T-cell (primary cell): ENCODE measurements around the gene CBX2. TPM values are rescaled to one million over a fixed set of nuclear protein-coding genes. Genes with fewer than 3 reads are reported as not detected.

Experiments
- ATAC-seq, 4 experiments: fragments of 200-7000 bp in 3 of 4; fragments of 150-1000 bp in 1 of 4; cut with Tn5 transposase; replicated peaks in 1 of 4; 1 replicate in 3 of 4; 2 replicates in 1 of 4; pipeline ENCODE4 v1.10.0; 2021; ENCODE audit warnings: moderate library complexity in 3 of 4, mild to moderate bottlenecking in 2 of 4, moderate number of reproducible peaks in 1 of 4
- CTCF ChIA-PET, 2 donors: fragments of 300-600 bp; sonication (Branson Sonifier 250); formaldehyde crosslinking; loops; one replicate each; lab custom pipeline; 2022; ENCODE audit warnings: antibody characterized with exemption in 2 of 2; lab: Charles Lee
- POLR2A ChIA-PET, 2 donors: fragments of 300-600 bp; sonication (Branson Sonifier 250); formaldehyde crosslinking; loops; one replicate each; lab custom pipeline; 2022; ENCODE audit warnings: antibody characterized with exemption in 2 of 2; lab: Charles Lee
- DNase-seq, 35 experiments: peaks; one replicate each; pipeline versions ENCODE4 v3.0.0 to v3.0.0-alpha.2; 2013 to 2023
- H3K27ac ChIP-seq: one replicate; pipeline ENCODE4 v1.5.1; 2013; ENCODE audit warnings: low read length
- H3K27me3 ChIP-seq, 2 experiments: replicated peaks in 1 of 2; 1 replicate in 1 of 2; 2 replicates in 1 of 2; pipeline versions ENCODE4 v1.6.1 to v1.7.0; 2013; ENCODE audit warnings: low read length in 1 of 2, mixed read lengths in 1 of 2; ENCODE audit not compliant: control insufficient read depth in 2 of 2, insufficient read depth in 2 of 2; ENCODE audit errors: extremely low read depth in 1 of 2
- H3K36me3 ChIP-seq, 2 donors: 1 replicate in 1 of 2; 2 replicates in 1 of 2; pipeline versions ENCODE4 v1.6.1 to v1.7.0; 2013; ENCODE audit warnings: low read length in 1 of 2; ENCODE audit not compliant: control insufficient read depth in 2 of 2, insufficient read depth in 1 of 2; ENCODE audit errors: extremely low read depth in 1 of 2
- H3K4me1 ChIP-seq, 2 experiments: 1 replicate in 1 of 2; 2 replicates in 1 of 2; pipeline versions ENCODE4 v1.6.1 to v1.7.0; 2013; ENCODE audit warnings: low read length in 2 of 2, mixed read lengths in 1 of 2; ENCODE audit not compliant: insufficient read depth in 2 of 2, control insufficient read depth in 1 of 2; ENCODE audit errors: extremely low read depth in 1 of 2
- H3K4me3 ChIP-seq, 2 donors: 1 replicate in 1 of 2; 2 replicates in 1 of 2; pipeline versions ENCODE4 v1.5.1 to v1.7.0; 2013; ENCODE audit warnings: mild to moderate bottlenecking in 2 of 2, low read length in 1 of 2, moderate library complexity in 1 of 2; ENCODE audit not compliant: control insufficient read depth in 1 of 2; ENCODE audit errors: extremely low read depth in 1 of 2
- H3K9me3 ChIP-seq: 2 replicates; pipeline ENCODE4 v1.7.0; 2013
- H3K27ac Mint-ChIP-seq, 2 donors: one replicate each; pipeline ENCODE4 v1.8.0; 2020 to 2021; ENCODE audit warnings: mild to moderate bottlenecking in 2 of 2, mixed read lengths in 2 of 2
- H3K27me3 Mint-ChIP-seq, 2 donors: one replicate each; pipeline ENCODE4 v1.8.0; 2021 to 2022; ENCODE audit warnings: mixed read lengths in 2 of 2
- H3K36me3 Mint-ChIP-seq: one replicate; pipeline ENCODE4 v1.8.0; 2021; ENCODE audit warnings: mixed read lengths
- H3K4me1 Mint-ChIP-seq, 3 donors: one replicate each; pipeline ENCODE4 v1.8.0; 2020 to 2022; ENCODE audit warnings: mixed read lengths in 3 of 3, mild to moderate bottlenecking in 1 of 3
- H3K4me3 Mint-ChIP-seq, 3 donors: one replicate each; pipeline ENCODE4 v1.8.0; 2020 to 2022; ENCODE audit warnings: mild to moderate bottlenecking in 3 of 3, mixed read lengths in 3 of 3, moderate library complexity in 3 of 3
- H3K9me3 Mint-ChIP-seq, 3 donors: one replicate each; pipeline ENCODE4 v1.8.0; 2020 to 2022; ENCODE audit warnings: mixed read lengths in 3 of 3
- WGBS: methylation state at CpG from one replicate; pipeline ENCODE4 v1.1.5; 2013; ENCODE audit warnings: missing lambda C conversion rate; ENCODE audit not compliant: insufficient coverage; 5-methylcytosine and 5-hydroxymethylcytosine counted together
- total RNA-seq, 35 experiments: library from RNA in 6 of 35; stranded (reverse) in 6 of 35; fragments of 120-200 nt in 1 of 35; gene quantifications; one replicate each; pipeline versions ENCODE4 v1.2.1 to v1.2.4 and lab custom pipeline; 2013 to 2026

The CBX2 gene
- total RNA-seq, 5 donors from 2014 or later (not counting 1 experiment from before 2014, with no cell fraction given), result 0.43 to 0.79 (median 0.70) TPM

- H3K36me3 Mint-ChIP-seq, result no peaks in the 10 kb centered on the region
- H3K4me3 ChIP-seq, result peak overlapping the region in 1 of 2 donors; percentile 26
- peak in 3 of 4 experiments; percentile 15 to 28 (median 22) for ATAC-seq
- peaks cover 20 to 23% (median 22%) of the 10 kb centered on the region in 3 donors for H3K4me1 Mint-ChIP-seq
- DNase-seq, result peak in 2 of 35 experiments; percentile 7 to 39
- no peaks in the 10 kb centered on the region for H3K9me3 ChIP-seq
- POLR2A ChIA-PET, result no interaction called here
- H3K27me3 ChIP-seq, result peaks cover 4 to 64% of the 10 kb centered on the region in 2 experiments
- peak overlapping the region; percentile 6 to 64 (median 24) for H3K4me3 Mint-ChIP-seq
- no peak overlapping the region for H3K27ac Mint-ChIP-seq
- CTCF ChIA-PET, result no interaction called here
- no peak overlapping the region for H3K27ac ChIP-seq
- 4% methylated on average over 68 of the region's 74 CpGs for WGBS
- no peaks in the 10 kb centered on the region for H3K9me3 Mint-ChIP-seq
- H3K36me3 ChIP-seq, result no peaks in the 10 kb centered on the region
- peaks cover 2 to 27% of the 10 kb centered on the region in 2 experiments for H3K4me1 ChIP-seq
- peaks cover 35 to 54% of the 10 kb centered on the region in 2 donors for H3K27me3 Mint-ChIP-seq
Measured at GRCh38 chr17:79747508-79748294, 30.2 kb upstream of the CBX2 start.

- no peak overlapping the region for H3K27ac Mint-ChIP-seq
- 7% methylated on average over 51 of the region's 55 CpGs for WGBS
- H3K4me3 ChIP-seq, result no peak overlapping the region
- H3K4me1 ChIP-seq, result peaks cover 2 to 27% of the 10 kb centered on the region in 2 experiments
- peaks cover 35 to 57% of the 10 kb centered on the region in 2 donors for H3K27me3 Mint-ChIP-seq
- no peak for ATAC-seq
- no peak overlapping the region for H3K4me3 Mint-ChIP-seq
- H3K27me3 ChIP-seq, result peaks cover 4 to 59% of the 10 kb centered on the region in 2 experiments
- H3K36me3 ChIP-seq, result no peaks in the 10 kb centered on the region
- DNase-seq, result no peak
- H3K27ac ChIP-seq, result no peak overlapping the region
- H3K9me3 ChIP-seq, result no peaks in the 10 kb centered on the region
- ChIA-PET CTCF (no interaction called here), POLR2A (no interaction called here)
- H3K36me3 Mint-ChIP-seq, result no peaks in the 10 kb centered on the region
- no peaks in the 10 kb centered on the region for H3K9me3 Mint-ChIP-seq
- peaks cover 20 to 23% (median 22%) of the 10 kb centered on the region in 3 donors for H3K4me1 Mint-ChIP-seq
Measured at GRCh38 chr17:79748295-79749099, 29.5 kb upstream of the CBX2 start.

- H3K9me3 ChIP-seq, result no peaks in the 10 kb centered on the region
- H3K27ac ChIP-seq, result no peak overlapping the region
- WGBS, result 87% methylated on average over 3 of the region's 3 CpGs
- H3K4me1 Mint-ChIP-seq, result peaks cover 20 to 23% (median 22%) of the 10 kb centered on the region in 3 donors
- DNase-seq, result no peak
- H3K36me3 Mint-ChIP-seq, result no peaks in the 10 kb centered on the region
- H3K4me3 ChIP-seq, result no peak overlapping the region
- H3K4me3 Mint-ChIP-seq, result no peak overlapping the region
- H3K36me3 ChIP-seq, result no peaks in the 10 kb centered on the region
- peaks cover 35 to 61% of the 10 kb centered on the region in 2 donors for H3K27me3 Mint-ChIP-seq
- no peak for ATAC-seq
- H3K27me3 ChIP-seq, result peaks cover 4 to 58% of the 10 kb centered on the region in 2 experiments
- H3K27ac Mint-ChIP-seq, result no peak overlapping the region
- CTCF ChIA-PET, result interaction anchor here in 1 of 2 donors (0.5 kb wide), 1 partner anchor 95 kb away, joined by 3 read pairs; no protein-coding TSS in a partner anchor
- H3K9me3 Mint-ChIP-seq, result no peaks in the 10 kb centered on the region
- H3K4me1 ChIP-seq, result peaks cover 2 to 27% of the 10 kb centered on the region in 2 experiments
- POLR2A ChIA-PET, result no interaction called here
Measured at GRCh38 chr17:79749156-79749815, 28.7 kb upstream of the CBX2 start.

- Mint-ChIP-seq H3K9me3 (no peaks in the 10 kb centered on the region), H3K27me3 (peaks cover 35 to 67% of the 10 kb centered on the region in 2 donors), H3K4me3 (no peak overlapping the region), H3K4me1 (peaks cover 20 to 23% (median 22%) of the 10 kb centered on the region in 3 donors), H3K27ac (no peak overlapping the region), H3K36me3 (no peaks in the 10 kb centered on the region)
- ATAC-seq (no peak), DNase-seq (no peak)
- Histone ChIP-seq H3K9me3 (no peaks in the 10 kb centered on the region), H3K27ac (no peak overlapping the region), H3K4me1 (peaks cover 2 to 27% of the 10 kb centered on the region in 2 experiments), H3K36me3 (no peaks in the 10 kb centered on the region), H3K27me3 (peaks cover 4 to 60% of the 10 kb centered on the region in 2 experiments), H3K4me3 (no peak overlapping the region)
- POLR2A ChIA-PET, result no interaction called here
- CTCF ChIA-PET, result no interaction called here
- no CpG with 5 or more reads among the region's 3 CpGs for WGBS
Measured at GRCh38 chr17:79749958-79750357, 28.0 kb upstream of the CBX2 start.

GRCh38 chr17:79750650-79751545 is 27.1 kb upstream of the CBX2 start:
- no peak overlapping the region for H3K27ac Mint-ChIP-seq
- no peaks in the 10 kb centered on the region for H3K36me3 Mint-ChIP-seq
- Histone ChIP-seq H3K27ac (no peak overlapping the region), H3K9me3 (no peaks in the 10 kb centered on the region), H3K27me3 (peaks cover 4 to 59% of the 10 kb centered on the region in 2 experiments), H3K36me3 (no peaks in the 10 kb centered on the region), H3K4me3 (no peak overlapping the region), H3K4me1 (peaks cover 2 to 21% of the 10 kb centered on the region in 2 experiments)
- no peak for ATAC-seq
- 74% methylated on average over 3 of the region's 13 CpGs for WGBS
- no peak overlapping the region for H3K4me3 Mint-ChIP-seq
- CTCF ChIA-PET, result interaction anchor here in 1 of 2 donors (0.6 kb wide), 1 partner anchor 94 kb away, joined by 3 read pairs; no protein-coding TSS in a partner anchor
- no peaks in the 10 kb centered on the region for H3K9me3 Mint-ChIP-seq
- H3K4me1 Mint-ChIP-seq, result peaks cover 11 to 15% (median 15%) of the 10 kb centered on the region in 3 donors
- H3K27me3 Mint-ChIP-seq, result peaks cover 35 to 62% of the 10 kb centered on the region in 2 donors
- POLR2A ChIA-PET, result no interaction called here
- DNase-seq, result no peak
